ENCODE measurements around the gene DEXI. TPM values are rescaled to one million over a fixed set of nuclear protein-coding genes. Genes with fewer than 3 reads are reported as not detected.

Gene DEXI
- total and polyA plus RNA-seq, 2 of the 13 experiments (the other 11 are each of a cell fraction or from before 2014, with no cell fraction given), result 51.5 to 70.4 TPM

- no peak for TF ChIP-seq SNAI1 (CRISPR knock-in tag; IDR thresholded peaks at IDR 0.05; ENCODE audit: borderline replicate concordance)
- no peak for TF ChIP-seq CREB3 (CRISPR knock-in tag; IDR thresholded peaks at IDR 0.05)
- TF ChIP-seq CCAR2 (optimal IDR thresholded peaks at IDR 0.05; ENCODE audit: low read depth, low read length), result no peak
- TF ChIP-seq ZKSCAN5 (CRISPR knock-in tag; IDR thresholded peaks at IDR 0.05), result no peak
- no peak for TF ChIP-seq PLSCR1 (CRISPR knock-in tag; IDR thresholded peaks at IDR 0.05; ENCODE audit: borderline replicate concordance)
- TF ChIP-seq GLMP (CRISPR knock-in tag; IDR thresholded peaks at IDR 0.05; ENCODE audit: borderline replicate concordance), result no peak
- no peak for TF ChIP-seq SUZ12 (IDR thresholded peaks at IDR 0.05; ENCODE audit: low read depth, low read length)
- no peak for TF ChIP-seq CBX2 (IDR thresholded peaks at IDR 0.05; ENCODE audit: low read depth, low read length)
- TF ChIP-seq CBX2 (CRISPR knock-in tag; IDR thresholded peaks at IDR 0.05; ENCODE audit: low read depth), result no peak
- TF ChIP-seq FOXC1 (CRISPR knock-in tag; IDR thresholded peaks at IDR 0.05; ENCODE audit: borderline replicate concordance), result 0 out of 2 replicates have a peak, but pooled peaks have one; percentile 54
- no peak for TF ChIP-seq ZSCAN30 (CRISPR knock-in tag; IDR thresholded peaks at IDR 0.05)
- TF ChIP-seq RBAK (CRISPR knock-in tag; IDR thresholded peaks at IDR 0.05), result no peak
- no peak for TF ChIP-seq PRDM4 (CRISPR knock-in tag; IDR thresholded peaks at IDR 0.05; ENCODE audit: borderline replicate concordance)
- TF ChIP-seq ZNF337 (CRISPR knock-in tag; IDR thresholded peaks at IDR 0.05; ENCODE audit: borderline replicate concordance, low read depth), result no peak
- TF ChIP-seq BRCA1 (CRISPR knock-in tag; IDR thresholded peaks at IDR 0.05), result no peak
- TF ChIP-seq ZNF567 (CRISPR knock-in tag; IDR thresholded peaks at IDR 0.05; ENCODE audit: borderline replicate concordance), result no peak
- TF ChIP-seq ATF5 (CRISPR knock-in tag; IDR thresholded peaks at IDR 0.05; ENCODE audit: low read depth), result no peak
- TF ChIP-seq, protein P1, sequence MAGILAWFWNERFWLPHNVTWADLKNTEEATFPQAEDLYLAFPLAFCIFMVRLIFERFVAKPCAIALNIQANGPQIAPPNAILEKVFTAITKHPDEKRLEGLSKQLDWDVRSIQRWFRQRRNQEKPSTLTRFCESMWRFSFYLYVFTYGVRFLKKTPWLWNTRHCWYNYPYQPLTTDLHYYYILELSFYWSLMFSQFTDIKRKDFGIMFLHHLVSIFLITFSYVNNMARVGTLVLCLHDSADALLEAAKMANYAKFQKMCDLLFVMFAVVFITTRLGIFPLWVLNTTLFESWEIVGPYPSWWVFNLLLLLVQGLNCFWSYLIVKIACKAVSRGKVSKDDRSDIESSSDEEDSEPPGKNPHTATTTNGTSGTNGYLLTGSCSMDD (CRISPR knock-in tag; IDR thresholded peaks at IDR 0.05), result no peak
- TF ChIP-seq ZFP36L2 (CRISPR knock-in tag; IDR thresholded peaks at IDR 0.05), result no peak
- no peak for TF ChIP-seq ZNF615 (CRISPR knock-in tag; IDR thresholded peaks at IDR 0.05; ENCODE audit: borderline replicate concordance)
- TF ChIP-seq ETV5 (CRISPR knock-in tag; IDR thresholded peaks at IDR 0.05; ENCODE audit: borderline replicate concordance), result peak; percentile 62; the same call in 1 of the 2 replicates
- TF ChIP-seq PAWR (CRISPR knock-in tag; IDR thresholded peaks at IDR 0.05; ENCODE audit: borderline replicate concordance), result no peak
- TF ChIP-seq ZSCAN25 (CRISPR knock-in tag; IDR thresholded peaks at IDR 0.05), result no peak
These were observed at the start of gene DEXI (continued) for GRCh38 chr16:10942352-10943063.
